AG09309 (cell line): ENCODE results near the gene GABBR2.

Experiments
- DNase-seq: peaks from one replicate; pipeline ENCODE4 v3.0.0-alpha.2; 2010; ENCODE audit warnings: low read depth
- H3K4me3 ChIP-seq: 2 replicates; pipeline ENCODE4 v1.5.1; 2011; ENCODE audit warnings: mild to moderate bottlenecking, low read depth, low read length, moderate library complexity; ENCODE audit not compliant: control insufficient read depth
- TF ChIP-seq, protein P1 (sequence below): IDR thresholded peaks from 2 replicates; pipeline ENCODE4 v1.5.1; 2011; ENCODE audit warnings: mild to moderate bottlenecking, low read depth, low read length, inconsistent platforms; ENCODE audit not compliant: insufficient read depth, control insufficient read depth; ENCODE audit errors: missing control alignments

Gene GABBR2

DNA sequence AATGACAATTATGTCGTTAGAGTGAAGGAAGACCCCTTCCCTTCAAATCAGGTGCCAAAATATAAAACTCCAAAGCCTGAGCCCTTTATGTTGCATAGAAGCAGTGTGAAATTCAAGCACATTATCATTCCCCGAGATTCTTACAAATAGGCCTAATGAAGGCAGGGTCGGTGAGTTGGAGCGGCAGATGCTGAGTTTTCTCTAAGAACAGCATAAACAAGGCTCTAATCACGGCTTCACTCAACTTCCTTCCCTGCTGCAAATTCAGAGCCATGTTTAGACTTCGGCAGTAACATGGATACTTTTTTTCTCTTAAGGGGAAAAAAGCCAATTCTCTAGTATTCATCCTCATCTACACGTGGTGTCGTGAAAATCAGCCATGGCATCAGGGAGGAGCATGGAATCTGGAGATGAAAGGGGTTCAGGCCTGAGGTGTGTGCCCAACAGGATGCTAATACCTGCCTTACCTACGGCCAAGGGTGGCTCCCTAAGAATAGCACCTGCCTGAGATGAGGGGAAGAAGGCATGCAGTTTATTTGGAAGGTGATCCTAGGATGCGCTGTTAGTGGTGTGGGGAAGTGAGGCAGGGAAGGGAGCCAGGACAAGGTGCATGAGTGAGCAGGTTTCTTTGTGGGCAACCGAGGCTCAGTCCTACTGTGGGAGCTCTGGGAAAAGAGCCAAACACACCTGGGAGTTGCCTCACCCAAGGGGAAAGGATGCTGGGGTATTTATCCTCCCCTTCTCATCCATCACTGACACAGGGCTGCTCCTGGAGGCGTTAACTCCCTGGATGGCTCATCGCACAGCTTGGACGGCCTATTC is 306.5 kb downstream of the GABBR2 start:
- TF ChIP-seq, protein P1, sequence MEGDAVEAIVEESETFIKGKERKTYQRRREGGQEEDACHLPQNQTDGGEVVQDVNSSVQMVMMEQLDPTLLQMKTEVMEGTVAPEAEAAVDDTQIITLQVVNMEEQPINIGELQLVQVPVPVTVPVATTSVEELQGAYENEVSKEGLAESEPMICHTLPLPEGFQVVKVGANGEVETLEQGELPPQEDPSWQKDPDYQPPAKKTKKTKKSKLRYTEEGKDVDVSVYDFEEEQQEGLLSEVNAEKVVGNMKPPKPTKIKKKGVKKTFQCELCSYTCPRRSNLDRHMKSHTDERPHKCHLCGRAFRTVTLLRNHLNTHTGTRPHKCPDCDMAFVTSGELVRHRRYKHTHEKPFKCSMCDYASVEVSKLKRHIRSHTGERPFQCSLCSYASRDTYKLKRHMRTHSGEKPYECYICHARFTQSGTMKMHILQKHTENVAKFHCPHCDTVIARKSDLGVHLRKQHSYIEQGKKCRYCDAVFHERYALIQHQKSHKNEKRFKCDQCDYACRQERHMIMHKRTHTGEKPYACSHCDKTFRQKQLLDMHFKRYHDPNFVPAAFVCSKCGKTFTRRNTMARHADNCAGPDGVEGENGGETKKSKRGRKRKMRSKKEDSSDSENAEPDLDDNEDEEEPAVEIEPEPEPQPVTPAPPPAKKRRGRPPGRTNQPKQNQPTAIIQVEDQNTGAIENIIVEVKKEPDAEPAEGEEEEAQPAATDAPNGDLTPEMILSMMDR = no peak

DNA sequence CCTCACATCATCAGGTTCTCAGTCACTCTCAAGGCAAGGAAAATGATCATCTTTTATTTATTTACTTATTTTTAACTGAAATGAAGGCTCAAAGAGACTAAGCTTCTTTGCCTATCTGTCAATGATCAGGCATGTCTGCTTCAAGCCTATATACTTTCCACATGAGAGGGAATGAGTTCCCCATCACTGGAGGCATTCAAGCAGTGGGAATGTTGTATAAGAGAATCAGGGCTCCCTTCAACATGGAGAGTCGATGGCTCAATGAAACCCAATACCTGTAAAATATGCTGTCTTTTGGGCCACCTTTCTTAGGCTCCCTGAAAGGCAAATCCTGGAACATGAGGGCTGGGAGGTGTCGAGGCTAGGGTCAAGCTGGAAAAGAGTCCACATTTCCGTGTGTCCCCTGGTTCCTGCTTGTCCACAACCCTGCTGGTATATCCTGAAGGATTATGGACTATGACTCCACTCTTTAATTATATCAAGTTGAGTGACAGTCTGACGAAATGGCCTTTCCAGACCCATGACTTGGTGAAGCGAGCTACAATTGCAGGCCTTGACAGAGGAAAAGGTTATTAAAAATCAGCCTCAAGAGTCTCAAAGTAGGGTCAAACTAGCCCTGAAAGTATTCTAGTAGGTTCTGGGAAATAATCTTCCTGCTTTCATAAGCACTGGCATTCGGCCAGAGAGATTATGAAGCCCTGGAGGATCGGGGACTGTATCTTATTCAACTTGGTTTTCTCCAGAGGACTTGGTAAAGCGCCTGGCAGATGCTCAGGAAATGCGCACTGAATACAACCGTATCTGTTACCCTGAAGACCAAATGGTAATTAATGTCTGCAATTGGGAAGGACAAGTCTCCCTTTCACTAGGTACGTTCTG is 307.4 kb downstream of the GABBR2 start:
- H3K4me3 ChIP-seq = no peak overlapping the region
- no peak for DNase-seq
- TF ChIP-seq, protein P1 = no peak

More for the DNA sequence above, 306.5 kb downstream of the GABBR2 start:
- no peak for DNase-seq
- H3K4me3 ChIP-seq = no peak overlapping the region

DNA sequence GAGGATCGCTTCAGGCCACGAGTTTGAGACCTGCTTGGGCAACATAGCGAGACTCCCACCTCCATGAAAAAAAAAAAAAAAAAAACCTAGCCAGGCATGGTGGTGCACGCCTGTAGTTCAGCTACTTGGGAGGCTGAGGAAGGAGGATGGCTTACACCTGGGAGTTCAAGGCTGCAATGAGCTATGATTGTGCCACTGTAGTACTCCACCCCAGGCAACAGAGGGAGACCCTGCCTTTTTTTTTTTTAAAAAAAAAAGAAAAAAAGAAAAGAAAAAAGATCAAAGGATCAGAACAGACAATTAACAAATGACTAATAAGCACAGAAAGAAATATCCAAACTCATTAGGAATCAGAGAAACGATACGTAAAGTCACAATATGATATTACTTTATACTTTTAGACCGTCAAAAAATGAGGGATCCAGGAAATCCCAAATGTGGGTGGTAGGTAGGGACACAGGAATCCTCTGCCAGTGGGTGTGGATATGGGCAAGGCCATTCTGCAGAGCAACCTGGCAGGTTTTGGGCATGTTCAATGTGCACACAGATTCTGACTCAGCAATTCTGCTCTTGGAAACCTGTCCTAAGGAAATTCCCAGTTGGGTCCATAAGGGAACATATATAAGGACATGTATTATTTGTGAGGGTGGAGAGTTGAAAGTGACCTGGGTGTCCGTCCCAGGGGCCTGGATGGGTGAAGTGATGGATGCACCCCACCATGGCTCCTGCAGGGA is 308.6 kb downstream of the GABBR2 start:
- no peak overlapping the region for H3K4me3 ChIP-seq
- DNase-seq = no peak
- TF ChIP-seq, protein P1 = no peak

DNA sequence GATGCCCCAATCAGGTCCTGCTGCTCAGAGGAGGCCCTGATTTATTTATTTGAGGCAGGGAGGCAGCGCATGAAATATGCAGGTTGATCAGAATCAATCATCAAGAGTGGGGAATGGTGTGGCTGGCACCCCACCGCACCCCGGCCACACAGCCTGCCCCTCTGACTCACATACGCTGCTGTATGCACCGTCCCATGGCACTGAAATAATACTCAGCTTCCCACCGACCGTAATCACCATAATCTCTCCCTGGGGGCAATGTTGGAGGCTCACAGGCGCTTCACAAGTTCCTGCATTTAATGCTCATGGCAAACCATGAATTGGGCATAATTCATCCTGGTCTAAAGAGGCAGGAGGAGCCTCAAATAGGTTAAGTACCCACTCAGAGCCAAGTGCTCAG is 312.1 kb downstream of the GABBR2 start:
- DNase-seq = no peak
- TF ChIP-seq, protein P1 = no peak
- no peak overlapping the region for H3K4me3 ChIP-seq

DNA sequence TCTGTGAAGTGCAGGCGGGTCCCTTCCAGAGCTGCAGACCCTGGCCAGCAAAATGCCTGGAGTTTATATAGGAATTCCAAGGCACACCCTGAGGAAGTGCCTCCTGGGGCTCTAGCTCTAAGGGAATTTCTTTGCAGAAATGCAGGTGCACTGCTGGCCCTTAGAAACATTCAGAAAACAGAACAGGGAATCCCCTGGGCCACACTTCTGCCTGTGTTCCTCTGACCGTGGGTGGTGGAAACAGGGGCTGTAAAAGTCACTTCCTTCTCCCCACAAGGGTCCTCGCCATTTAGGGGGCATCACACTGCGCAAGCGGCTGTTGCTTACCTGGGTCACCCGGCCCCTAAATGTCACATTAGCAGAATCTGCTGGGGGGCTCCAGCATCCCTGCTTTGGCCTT is 312.5 kb downstream of the GABBR2 start:
- DNase-seq = no peak
- H3K4me3 ChIP-seq = no peak overlapping the region
- TF ChIP-seq, protein P1 = no peak

DNA sequence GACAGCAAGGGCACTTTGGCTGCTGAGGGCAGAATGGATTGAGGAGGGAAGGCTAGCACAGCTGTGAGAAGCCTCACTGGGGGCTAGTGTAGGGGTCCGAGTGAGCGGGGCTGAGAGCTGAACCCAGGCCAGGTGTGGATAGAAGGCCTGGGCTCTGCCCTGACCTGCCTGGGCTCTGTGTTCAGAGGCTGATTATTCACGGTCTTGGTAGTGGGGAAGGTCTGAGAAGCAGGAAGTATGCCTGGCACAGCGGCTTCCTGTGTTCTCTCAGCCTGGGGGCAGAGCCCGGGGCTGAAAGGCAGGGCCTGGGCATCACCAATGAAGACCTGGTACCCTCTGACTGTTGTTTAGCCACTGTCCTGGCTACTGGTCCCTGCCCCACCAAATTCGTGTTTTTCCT is 316.9 kb downstream of the GABBR2 start:
- H3K4me3 ChIP-seq = no peak overlapping the region
- no peak for DNase-seq
- TF ChIP-seq, protein P1 = no peak
